MM.1S (cell line): ENCODE measurements around the gene MYL2.

Experiments
- CTCF ChIP-seq: fragments of 300-600 bp; sonication (generic); IDR thresholded peaks from 2 replicates; pipeline ENCODE4 v1.5.1; 2016; ENCODE audit warnings: antibody characterized with exemption, low read length, mixed read lengths
- EZH2 ChIP-seq: fragments of 300-600 bp; sonication (generic); optimal IDR thresholded peaks from 2 replicates; pipeline ENCODE3; 2017; ENCODE audit warnings: low read depth, mild to moderate bottlenecking, antibody characterized with exemption, low read length, mixed read lengths
- EZH2phosphoT487 ChIP-seq: fragments of 300-600 bp; sonication (generic); IDR thresholded peaks from 2 replicates; pipeline ENCODE4 v1.6.1; 2018; ENCODE audit warnings: antibody characterized with exemption, low read length

- TF ChIP-seq CTCF (peak; percentile 20), EZH2 (no peak), EZH2phosphoT487 (no peak)
Measured at GRCh38 chr12:110906083-110906482, 14.3 kb downstream of the MYL2 start.
